HEK293 (cell line): ENCODE data around the gene CSAD.

Experiments
- ZBTB7A ChIP-seq: fragments of 450-650 bp; formaldehyde crosslinking; IDR thresholded peaks from 2 replicates; pipeline ENCODE4 v1.5.1; 2016; ENCODE audit warnings: low read depth, missing biosample characterization, missing genetic modification characterization
- ZNF121 ChIP-seq: fragments of 450-650 bp; formaldehyde crosslinking; IDR thresholded peaks from 2 replicates; pipeline ENCODE4 v1.5.1; 2016; ENCODE audit warnings: missing biosample characterization, missing genetic modification characterization
- ZNF146 ChIP-seq: fragments of 450-650 bp; formaldehyde crosslinking; IDR thresholded peaks from 2 replicates; pipeline ENCODE4 v1.5.1; 2016; ENCODE audit warnings: missing biosample characterization, missing genetic modification characterization
- ZNF274 ChIP-seq, 2 experiments: fragments of 200-500 bp in 1 of 2; fragments of 450-650 bp in 1 of 2; sonication (Bioruptor generic) in 1 of 2; formaldehyde crosslinking in 1 of 2; IDR thresholded peaks; 2 replicates each; pipeline versions ENCODE4 v1.5.1 to v1.6.1; 2014 to 2016; ENCODE audit warnings: borderline replicate concordance in 1 of 2, inconsistent platforms in 1 of 2, low read length in 1 of 2, missing biosample characterization in 1 of 2, missing genetic modification characterization in 1 of 2
- ZNF561 ChIP-seq: fragments of 450-650 bp; IDR thresholded peaks from 2 replicates; pipeline ENCODE4 v1.5.1; 2018; ENCODE audit warnings: missing biosample characterization, missing genetic modification characterization, borderline replicate concordance
- ZNF707 ChIP-seq: fragments of 450-650 bp; formaldehyde crosslinking; IDR thresholded peaks from 2 replicates; pipeline ENCODE4 v1.5.1; 2016; ENCODE audit warnings: missing biosample characterization, missing genetic modification characterization
- ZNF837 ChIP-seq: fragments of 450-650 bp; formaldehyde crosslinking; IDR thresholded peaks from 2 replicates; pipeline ENCODE4 v1.5.1; 2016; ENCODE audit warnings: missing biosample characterization, missing genetic modification characterization
- TF ChIP-seq, protein P1 (sequence below): fragments of 450-650 bp; formaldehyde crosslinking; IDR thresholded peaks from 2 replicates; pipeline ENCODE4 v1.5.1; 2016; ENCODE audit warnings: missing biosample characterization, missing genetic modification characterization
- TF ChIP-seq, protein P2 (sequence below): sonication (generic); formaldehyde crosslinking; IDR thresholded peaks from 2 replicates; pipeline ENCODE4 v1.8.1; 2022; ENCODE audit warnings: mild to moderate bottlenecking, moderate library complexity, missing genetic modification reagents

DNA sequence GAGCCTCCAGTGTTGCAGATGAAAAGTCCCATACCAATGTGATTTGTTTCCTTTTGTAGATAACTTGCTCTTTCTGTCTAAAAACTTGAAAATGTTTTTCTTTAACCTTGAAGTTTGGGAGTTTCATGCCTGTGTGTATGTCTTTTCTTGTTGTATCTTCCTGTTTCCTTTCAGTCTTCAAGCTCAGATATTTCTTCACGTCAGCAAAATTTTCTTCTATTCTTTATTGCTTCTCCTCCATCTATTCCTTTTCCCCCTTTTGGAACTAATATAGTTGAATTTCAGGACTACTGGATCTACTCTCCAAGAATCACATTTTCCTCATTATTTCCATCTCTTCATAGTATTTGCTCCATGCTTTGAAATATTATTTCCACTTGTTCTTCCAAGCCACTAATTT, 53.6 kb downstream of the CSAD start:
- TF ChIP-seq, protein P1, sequence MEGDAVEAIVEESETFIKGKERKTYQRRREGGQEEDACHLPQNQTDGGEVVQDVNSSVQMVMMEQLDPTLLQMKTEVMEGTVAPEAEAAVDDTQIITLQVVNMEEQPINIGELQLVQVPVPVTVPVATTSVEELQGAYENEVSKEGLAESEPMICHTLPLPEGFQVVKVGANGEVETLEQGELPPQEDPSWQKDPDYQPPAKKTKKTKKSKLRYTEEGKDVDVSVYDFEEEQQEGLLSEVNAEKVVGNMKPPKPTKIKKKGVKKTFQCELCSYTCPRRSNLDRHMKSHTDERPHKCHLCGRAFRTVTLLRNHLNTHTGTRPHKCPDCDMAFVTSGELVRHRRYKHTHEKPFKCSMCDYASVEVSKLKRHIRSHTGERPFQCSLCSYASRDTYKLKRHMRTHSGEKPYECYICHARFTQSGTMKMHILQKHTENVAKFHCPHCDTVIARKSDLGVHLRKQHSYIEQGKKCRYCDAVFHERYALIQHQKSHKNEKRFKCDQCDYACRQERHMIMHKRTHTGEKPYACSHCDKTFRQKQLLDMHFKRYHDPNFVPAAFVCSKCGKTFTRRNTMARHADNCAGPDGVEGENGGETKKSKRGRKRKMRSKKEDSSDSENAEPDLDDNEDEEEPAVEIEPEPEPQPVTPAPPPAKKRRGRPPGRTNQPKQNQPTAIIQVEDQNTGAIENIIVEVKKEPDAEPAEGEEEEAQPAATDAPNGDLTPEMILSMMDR, result no peak
- TF ChIP-seq ZNF707 (tag by site-specific recombination) (no peak), ZNF146 (tag by site-specific recombination) (no peak), ZNF121 (tag by site-specific recombination) (no peak), ZNF274 (IDR thresholded peaks at IDR 0.05; ENCODE audit: low read length) (no peak), ZNF274 (tag by site-specific recombination; IDR thresholded peaks at IDR 0.05; ENCODE audit: borderline replicate concordance) (no peak), ZBTB7A (tag by site-specific recombination) (no peak), ZNF561 (tag by site-specific recombination) (no peak), ZNF837 (tag by site-specific recombination) (no peak)
- TF ChIP-seq, protein P2, sequence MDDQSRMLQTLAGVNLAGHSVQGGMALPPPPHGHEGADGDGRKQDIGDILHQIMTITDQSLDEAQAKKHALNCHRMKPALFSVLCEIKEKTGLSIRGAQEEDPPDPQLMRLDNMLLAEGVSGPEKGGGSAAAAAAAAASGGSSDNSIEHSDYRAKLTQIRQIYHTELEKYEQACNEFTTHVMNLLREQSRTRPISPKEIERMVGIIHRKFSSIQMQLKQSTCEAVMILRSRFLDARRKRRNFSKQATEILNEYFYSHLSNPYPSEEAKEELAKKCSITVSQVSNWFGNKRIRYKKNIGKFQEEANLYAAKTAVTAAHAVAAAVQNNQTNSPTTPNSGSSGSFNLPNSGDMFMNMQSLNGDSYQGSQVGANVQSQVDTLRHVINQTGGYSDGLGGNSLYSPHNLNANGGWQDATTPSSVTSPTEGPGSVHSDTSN, result no peak
